ENCODE results near the gene CCDC9. TPM values are rescaled to one million over a fixed set of nuclear protein-coding genes. Genes with fewer than 3 reads are reported as not detected.
A peak's percentile ranks its signal among the peaks of the same experiment; 100 is the strongest.

Gene CCDC9
- total and polyA plus RNA-seq, 2 of the 8 experiments (the other 6 are each of a cell fraction or from before 2014, with no cell fraction given), result 3.7 to 29.8 TPM

DNA sequence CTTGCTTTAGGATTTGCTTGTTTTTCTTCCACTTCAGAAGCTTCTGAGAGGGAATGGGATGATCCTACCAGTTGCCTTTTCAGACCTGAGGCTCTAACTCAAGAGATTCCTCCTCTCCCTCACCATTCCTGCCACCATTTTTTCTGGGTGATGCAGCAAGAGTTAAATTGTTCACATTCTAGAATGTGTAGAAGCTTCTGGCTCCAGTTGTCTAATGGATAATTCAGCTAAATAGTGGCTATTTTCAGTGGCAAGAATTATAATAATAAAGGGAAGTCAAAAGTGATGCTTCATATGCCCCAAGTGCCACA, 46.2 kb upstream of the CCDC9 start:
- H2BK12ac ChIP-seq (ENCODE audit: low read depth, low read length), result peak overlapping the region; percentile 32; the same call in 1 of the 2 replicates
- H3K18ac ChIP-seq (ENCODE audit: extremely low read depth, low read length), result no peak overlapping the region
- H3K36me3 ChIP-seq (ENCODE audit: control insufficient read depth in 2 of 4, insufficient read depth in 4 of 4, low read length in 3 of 4), result peaks cover 8 to 63% (median 32%) of the 10 kb centered on the region in 4 experiments
- no peaks in the 10 kb centered on the region for H3K79me2 ChIP-seq (ENCODE audit: control insufficient read depth in 1 of 2, insufficient read depth in 2 of 2, low read length in 2 of 2)
- no peak overlapping the region for H4K5ac ChIP-seq (ENCODE audit: insufficient read length, low read depth, low read length)
- peak overlapping the region; percentile 47 for H4K91ac ChIP-seq (replicated peaks; ENCODE audit: insufficient read length, low read length)
- no peaks in the 10 kb centered on the region for H3K23me2 ChIP-seq (ENCODE audit: low read depth, low read length)
- H3K27me3 ChIP-seq (replicated peaks in 1 of 4; ENCODE audit: control insufficient read depth in 3 of 4, extremely low read depth in 1 of 4, insufficient read depth in 3 of 4, low read length in 3 of 4), result no peaks in the 10 kb centered on the region
- H2BK5ac ChIP-seq (ENCODE audit: low read depth, low read length), result no peak overlapping the region
- H3K27ac ChIP-seq (ENCODE audit: low read depth, low read length), result peak overlapping the region; percentile 51
- H2AK5ac ChIP-seq (ENCODE audit: low read depth, low read length), result no peak overlapping the region
- FAIRE-seq, result no peak
- no peaks in the 10 kb centered on the region for H3K79me1 ChIP-seq (ENCODE audit: low read depth, low read length)
- no peak overlapping the region for H2BK15ac ChIP-seq (ENCODE audit: low read length)
- H3K56ac ChIP-seq (replicated peaks; ENCODE audit: insufficient read length, low read depth, low read length), result no peak overlapping the region
- H3K4me1 ChIP-seq (replicated peaks in 1 of 4; ENCODE audit: control insufficient read depth in 3 of 4, insufficient read depth in 4 of 4, low read length in 3 of 4), result peaks cover 0 to 14% (median 5%) of the 10 kb centered on the region in 4 experiments; a peak in 5 of 7 replicates
- no peaks in the 10 kb centered on the region for H3K9me3 ChIP-seq (ENCODE audit: insufficient read depth in 2 of 2, low read depth in 1 of 2, low read length in 1 of 2)
- no peak overlapping the region for H2BK20ac ChIP-seq (ENCODE audit: low read length)
- no peak overlapping the region for H3K23ac ChIP-seq (ENCODE audit: insufficient read length)
- no peak overlapping the region for H2BK120ac ChIP-seq (replicated peaks; ENCODE audit: low read depth, low read length)
- H3K4me2 ChIP-seq (ENCODE audit: insufficient read depth in 1 of 2, low read depth in 2 of 2, low read length in 2 of 2), result no peak overlapping the region; a peak in 1 of 4 replicates
- H3K4me3 ChIP-seq (ENCODE audit: extremely low read depth in 1 of 4, insufficient read depth in 2 of 4, low read depth in 3 of 4, low read length in 4 of 4), result no peak overlapping the region
- no peak overlapping the region for H4K8ac ChIP-seq (ENCODE audit: extremely low read depth, insufficient read depth, low read length)
- CTCF ChIA-PET (ENCODE audit: partially characterized antibody), result interaction anchor here (0.6 to 11.2 kb wide), 34 partner anchors 9 to 914 kb away, joined by 3 to 303 read pairs (median 6); no protein-coding TSS in a partner anchor
- H3K9ac ChIP-seq (replicated peaks in 1 of 4; ENCODE audit: extremely low read depth in 1 of 4, low read depth in 3 of 4, low read length in 3 of 4), result no peak overlapping the region
- no peak overlapping the region for H2AFZ ChIP-seq (ENCODE audit: low read length)
- H4K20me1 ChIP-seq (replicated peaks in 1 of 2; ENCODE audit: control insufficient read depth in 1 of 2, insufficient read depth in 2 of 2, low read length in 2 of 2), result peaks cover 0 to 2% of the 10 kb centered on the region in 2 experiments
- no peak overlapping the region for H3K14ac ChIP-seq (ENCODE audit: insufficient read length)
- DNase-seq (ENCODE audit: low read depth in 1 of 2, low spot score in 2 of 2), result no peak
- POLR2A ChIA-PET (ENCODE audit: partially characterized antibody), result interaction anchor here (0.9 to 10.6 kb wide), 21 partner anchors 9 to 79 kb away, joined by 3 to 195 read pairs (median 5); partner anchors contain the start of genes CCDC9 and SAE1
- H3K4ac ChIP-seq (replicated peaks; ENCODE audit: insufficient read length, low read depth, low read length), result no peak overlapping the region
- TF ChIP-seq JUN (IDR thresholded peaks at IDR 0.05; ENCODE audit: low read depth, low read length) (no peak), FOSL1 (IDR thresholded peaks at IDR 0.05; ENCODE audit: insufficient read depth, low read depth, low read length) (no peak), JUND (IDR thresholded peaks at IDR 0.05; ENCODE audit: low read length) (no peak), TBP (IDR thresholded peaks at IDR 0.05; ENCODE audit: low read depth, low read length) (no peak), BRCA1 (IDR thresholded peaks at IDR 0.05; ENCODE audit: low read depth, low read length) (no peak), SP4 (IDR thresholded peaks at IDR 0.05; ENCODE audit: low read length) (no peak), PHF8 (conservative IDR thresholded peaks at IDR 0.05; ENCODE audit: low read depth, low read length) (no peak), POU5F1 (IDR thresholded peaks at IDR 0.05; ENCODE audit: low read depth, low read length) (no peak), SIRT6 (IDR thresholded peaks at IDR 0.05; ENCODE audit: low read length) (no peak), BCL11A (IDR thresholded peaks at IDR 0.05; ENCODE audit: low read depth in 2 of 2, low read length in 2 of 2) (no peak), KDM1A (IDR thresholded peaks at IDR 0.05; ENCODE audit: borderline replicate concordance, low read length) (no peak)
- TF ChIP-seq, protein P1, sequence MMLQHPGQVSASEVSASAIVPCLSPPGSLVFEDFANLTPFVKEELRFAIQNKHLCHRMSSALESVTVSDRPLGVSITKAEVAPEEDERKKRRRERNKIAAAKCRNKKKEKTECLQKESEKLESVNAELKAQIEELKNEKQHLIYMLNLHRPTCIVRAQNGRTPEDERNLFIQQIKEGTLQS (IDR thresholded peaks at IDR 0.05; ENCODE audit: insufficient read depth, low read depth, low read length), result no peak
- TF ChIP-seq, protein P2, sequence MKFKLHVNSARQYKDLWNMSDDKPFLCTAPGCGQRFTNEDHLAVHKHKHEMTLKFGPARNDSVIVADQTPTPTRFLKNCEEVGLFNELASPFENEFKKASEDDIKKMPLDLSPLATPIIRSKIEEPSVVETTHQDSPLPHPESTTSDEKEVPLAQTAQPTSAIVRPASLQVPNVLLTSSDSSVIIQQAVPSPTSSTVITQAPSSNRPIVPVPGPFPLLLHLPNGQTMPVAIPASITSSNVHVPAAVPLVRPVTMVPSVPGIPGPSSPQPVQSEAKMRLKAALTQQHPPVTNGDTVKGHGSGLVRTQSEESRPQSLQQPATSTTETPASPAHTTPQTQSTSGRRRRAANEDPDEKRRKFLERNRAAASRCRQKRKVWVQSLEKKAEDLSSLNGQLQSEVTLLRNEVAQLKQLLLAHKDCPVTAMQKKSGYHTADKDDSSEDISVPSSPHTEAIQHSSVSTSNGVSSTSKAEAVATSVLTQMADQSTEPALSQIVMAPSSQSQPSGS (IDR thresholded peaks at IDR 0.05; ENCODE audit: low read length), result no peak

Measured in H1 (cell line).